ENCODE data around the gene STK40.

STK40 gene

DNA sequence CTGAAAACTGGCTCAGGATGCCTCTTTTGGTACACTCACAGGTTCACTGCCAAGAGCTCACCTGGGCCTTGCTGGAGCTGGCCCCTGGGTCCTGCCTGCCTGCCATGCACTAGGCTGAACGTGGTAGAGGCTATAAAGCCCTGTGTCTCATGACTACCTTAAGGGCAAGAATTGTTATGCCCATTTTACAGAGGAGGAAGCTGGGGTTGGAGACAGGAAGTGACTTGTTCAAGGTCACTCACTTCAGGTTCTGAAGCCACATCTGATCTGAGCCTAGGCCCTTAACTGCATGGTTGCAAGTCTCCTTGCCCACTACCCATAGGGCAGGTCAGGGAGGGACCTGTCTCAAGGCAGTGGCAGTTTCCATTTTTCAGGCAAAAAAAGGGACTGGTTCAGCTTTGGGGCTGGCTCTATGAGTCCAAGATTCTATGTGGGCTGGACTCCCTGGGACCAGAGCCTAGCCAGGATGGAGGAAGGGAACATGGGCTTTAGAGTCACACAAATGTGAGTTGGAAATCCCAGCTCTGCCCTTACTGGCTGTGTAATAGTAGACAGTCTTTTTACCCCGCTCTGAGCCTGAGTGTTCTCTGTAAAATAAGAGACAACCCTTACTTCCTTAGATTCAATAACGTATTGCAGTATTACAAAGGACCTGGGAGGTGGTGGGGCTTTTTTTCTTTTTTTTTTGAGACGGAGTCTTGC is 7.8 kb downstream of the STK40 start:
- TF ChIP-seq, protein P1, sequence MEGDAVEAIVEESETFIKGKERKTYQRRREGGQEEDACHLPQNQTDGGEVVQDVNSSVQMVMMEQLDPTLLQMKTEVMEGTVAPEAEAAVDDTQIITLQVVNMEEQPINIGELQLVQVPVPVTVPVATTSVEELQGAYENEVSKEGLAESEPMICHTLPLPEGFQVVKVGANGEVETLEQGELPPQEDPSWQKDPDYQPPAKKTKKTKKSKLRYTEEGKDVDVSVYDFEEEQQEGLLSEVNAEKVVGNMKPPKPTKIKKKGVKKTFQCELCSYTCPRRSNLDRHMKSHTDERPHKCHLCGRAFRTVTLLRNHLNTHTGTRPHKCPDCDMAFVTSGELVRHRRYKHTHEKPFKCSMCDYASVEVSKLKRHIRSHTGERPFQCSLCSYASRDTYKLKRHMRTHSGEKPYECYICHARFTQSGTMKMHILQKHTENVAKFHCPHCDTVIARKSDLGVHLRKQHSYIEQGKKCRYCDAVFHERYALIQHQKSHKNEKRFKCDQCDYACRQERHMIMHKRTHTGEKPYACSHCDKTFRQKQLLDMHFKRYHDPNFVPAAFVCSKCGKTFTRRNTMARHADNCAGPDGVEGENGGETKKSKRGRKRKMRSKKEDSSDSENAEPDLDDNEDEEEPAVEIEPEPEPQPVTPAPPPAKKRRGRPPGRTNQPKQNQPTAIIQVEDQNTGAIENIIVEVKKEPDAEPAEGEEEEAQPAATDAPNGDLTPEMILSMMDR (IDR thresholded peaks at IDR 0.05; ENCODE audit: borderline replicate concordance, insufficient read depth, low read depth, low read length), result no peak

DNA sequence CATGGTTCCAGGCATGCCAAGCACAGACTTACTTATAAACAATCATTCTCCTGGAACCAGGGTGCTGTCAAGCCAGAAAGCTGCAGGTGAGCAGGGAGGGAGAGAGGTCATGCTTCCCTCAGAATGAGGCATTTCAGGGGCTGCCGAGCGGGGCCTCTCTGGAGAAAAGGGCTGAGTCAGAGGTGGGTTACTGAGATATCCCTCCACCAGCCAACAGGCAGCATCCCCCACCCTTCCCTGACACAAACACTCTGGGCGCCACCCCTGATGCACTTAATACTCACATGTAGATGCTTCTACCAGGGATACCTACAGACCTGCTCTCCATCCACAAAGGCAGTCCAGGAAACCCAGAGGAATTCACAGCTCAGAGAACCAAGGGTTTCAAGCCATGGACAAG is 13.1 kb downstream of the STK40 start:
- H3K4me3 ChIP-seq (ENCODE audit: low read depth, low read length), result no peak overlapping the region
- TF ChIP-seq, protein P1 (IDR thresholded peaks at IDR 0.05; ENCODE audit: borderline replicate concordance, insufficient read depth, low read depth, low read length), result no peak

More for the DNA sequence above, 7.8 kb downstream of the STK40 start:
- H3K4me3 ChIP-seq (ENCODE audit: low read depth, low read length), result no peak overlapping the region

DNA sequence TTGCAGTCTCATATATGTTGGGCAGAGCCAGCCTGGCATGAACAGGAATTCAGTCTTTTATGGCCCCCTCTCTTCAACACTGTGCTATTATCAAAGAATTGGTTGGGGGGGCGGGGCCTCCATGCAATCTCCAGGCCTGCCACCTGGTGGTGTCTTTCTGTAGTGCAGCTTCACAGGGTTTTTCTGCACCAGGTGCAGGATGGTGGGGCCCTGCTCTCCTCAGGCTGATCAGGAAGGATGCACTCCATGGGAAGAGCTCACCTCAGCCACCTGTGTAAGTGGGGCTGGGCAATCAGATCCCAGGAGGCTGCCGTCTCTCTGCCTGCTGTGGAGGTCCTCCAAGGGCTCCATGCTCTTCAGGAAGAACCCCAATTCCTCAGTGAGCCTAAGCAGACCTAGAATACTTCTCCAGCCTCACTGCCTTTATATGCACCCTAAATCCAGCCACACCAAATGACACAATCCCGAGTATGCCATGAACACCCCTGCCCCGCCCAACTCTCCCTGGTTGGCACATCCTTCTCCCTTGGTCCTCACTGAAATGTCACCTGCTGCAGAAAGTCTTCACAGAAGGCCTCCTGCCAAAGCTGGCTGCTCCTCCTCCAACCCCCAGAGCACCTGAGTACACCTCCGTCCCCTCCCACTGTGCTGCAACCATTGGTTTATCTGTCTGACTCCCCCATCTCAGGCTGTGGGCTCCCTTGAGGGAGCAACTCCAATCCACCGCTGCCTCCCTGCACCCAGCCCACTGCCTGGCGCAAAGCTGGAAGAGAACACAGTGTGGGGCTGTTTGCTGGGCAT is 16.5 kb downstream of the STK40 start:
- TF ChIP-seq, protein P1 (IDR thresholded peaks at IDR 0.05; ENCODE audit: borderline replicate concordance, insufficient read depth, low read depth, low read length), result peak; percentile 89
- H3K4me3 ChIP-seq (ENCODE audit: low read depth, low read length), result no peak overlapping the region

DNA sequence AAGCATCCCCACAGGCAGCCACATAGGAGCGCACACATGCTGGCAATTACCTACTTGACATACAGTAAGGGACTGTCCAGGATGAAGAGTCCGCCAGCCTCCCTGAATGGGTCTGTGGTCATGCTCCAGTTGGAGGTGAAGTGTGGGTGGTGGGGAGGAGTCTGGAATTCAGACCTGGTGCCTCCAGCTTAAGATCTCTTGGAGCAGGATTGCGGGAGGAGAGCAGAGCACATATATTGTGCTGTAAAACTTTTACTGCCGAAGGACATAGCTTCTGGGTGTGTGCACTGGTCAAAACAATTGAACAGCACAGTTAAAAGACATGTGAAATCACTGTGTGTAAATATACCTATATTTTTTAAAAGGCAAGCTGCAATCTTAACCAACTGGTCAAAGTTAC is 17.9 kb downstream of the STK40 start:
- no peak overlapping the region for H3K4me3 ChIP-seq (ENCODE audit: low read depth, low read length)
- TF ChIP-seq, protein P1 (IDR thresholded peaks at IDR 0.05; ENCODE audit: borderline replicate concordance, insufficient read depth, low read depth, low read length), result no peak

DNA sequence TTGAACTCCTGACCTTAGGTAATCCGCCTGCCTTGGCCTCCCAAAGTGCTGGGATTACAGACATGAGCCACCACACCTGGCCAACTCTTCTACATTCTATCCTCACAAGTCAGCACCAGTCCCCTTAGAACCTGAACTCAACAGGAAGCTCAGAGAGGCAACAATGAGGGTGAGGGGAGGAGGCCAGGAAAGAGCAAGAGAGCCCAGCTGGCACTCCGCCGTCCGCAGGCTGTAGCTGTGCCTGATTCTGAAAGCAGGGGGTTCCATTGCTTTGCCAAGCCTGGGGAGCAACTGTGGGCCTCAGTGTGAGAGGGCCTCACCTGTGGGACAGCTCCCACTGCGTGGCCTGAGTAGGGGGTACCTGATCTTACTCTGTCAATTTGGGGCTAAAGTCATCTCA is 18.7 kb downstream of the STK40 start:
- no peak overlapping the region for H3K4me3 ChIP-seq (ENCODE audit: low read depth, low read length)
- TF ChIP-seq, protein P1 (IDR thresholded peaks at IDR 0.05; ENCODE audit: borderline replicate concordance, insufficient read depth, low read depth, low read length), result no peak

DNA sequence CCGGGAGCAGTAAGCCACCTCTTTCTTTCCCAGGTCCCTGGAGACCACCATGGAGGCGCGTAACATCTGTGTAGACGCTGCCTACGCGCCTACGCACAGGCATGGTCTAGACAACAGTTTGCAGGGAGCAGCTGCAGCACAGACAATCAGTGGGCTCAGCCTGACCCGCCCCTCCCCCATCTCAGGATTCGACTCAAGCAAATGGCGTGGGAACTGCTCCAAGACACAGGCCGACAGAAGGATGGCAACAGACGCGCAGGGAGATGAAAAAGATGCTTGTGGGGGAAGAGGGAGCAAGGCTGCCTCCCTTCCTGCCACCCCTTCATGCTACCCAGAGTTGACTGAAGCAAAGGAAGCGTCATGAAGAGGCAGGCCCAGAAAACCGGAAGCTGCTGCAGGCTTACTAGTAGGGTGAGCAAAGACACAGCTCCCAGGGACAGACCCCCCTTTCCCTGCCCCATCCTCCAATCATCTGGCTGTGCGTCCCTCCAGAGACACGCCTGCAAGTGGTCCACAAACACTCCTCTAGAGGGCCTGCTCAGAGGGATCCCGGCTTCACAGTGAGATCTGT is 19.5 kb downstream of the STK40 start:
- no peak overlapping the region for H3K4me3 ChIP-seq (ENCODE audit: low read depth, low read length)
- TF ChIP-seq, protein P1 (IDR thresholded peaks at IDR 0.05; ENCODE audit: borderline replicate concordance, insufficient read depth, low read depth, low read length), result no peak

All from GM12875 (cell line).